IPS-18a (cell line): ENCODE data around the gene ANKS1B.
"Not testable (repeated sequence)": the region's sequence is repeated elsewhere in the genome, so short reads cannot be mapped to it uniquely, and the experiment has no call there.

ENCODE experiments used
- H3K27ac ChIP-seq: one replicate; pipeline ENCODE4 v1.5.1; 2013; ENCODE audit warnings: low read length
- H3K27me3 ChIP-seq: one replicate; pipeline ENCODE4 v1.6.1; 2013; ENCODE audit warnings: mild to moderate bottlenecking, low read length; ENCODE audit not compliant: control insufficient read depth, insufficient read depth
- H3K36me3 ChIP-seq: one replicate; pipeline ENCODE4 v1.6.1; 2013; ENCODE audit warnings: low read depth, low read length; ENCODE audit not compliant: control insufficient read depth
- H3K4me1 ChIP-seq: one replicate; pipeline ENCODE4 v1.6.1; 2013; ENCODE audit warnings: low read depth, low read length; ENCODE audit not compliant: control insufficient read depth
- H3K4me3 ChIP-seq: one replicate; pipeline ENCODE4 v1.5.1; 2013; ENCODE audit warnings: low read length
- H3K9ac ChIP-seq: one replicate; pipeline ENCODE4 v1.6.1; 2013; ENCODE audit warnings: mild to moderate bottlenecking, low read length, moderate library complexity
- H3K9me3 ChIP-seq: one replicate; pipeline ENCODE4 v1.6.1; 2013; ENCODE audit warnings: low read depth, low read length; ENCODE audit not compliant: control insufficient read depth

Gene ANKS1B

DNA sequence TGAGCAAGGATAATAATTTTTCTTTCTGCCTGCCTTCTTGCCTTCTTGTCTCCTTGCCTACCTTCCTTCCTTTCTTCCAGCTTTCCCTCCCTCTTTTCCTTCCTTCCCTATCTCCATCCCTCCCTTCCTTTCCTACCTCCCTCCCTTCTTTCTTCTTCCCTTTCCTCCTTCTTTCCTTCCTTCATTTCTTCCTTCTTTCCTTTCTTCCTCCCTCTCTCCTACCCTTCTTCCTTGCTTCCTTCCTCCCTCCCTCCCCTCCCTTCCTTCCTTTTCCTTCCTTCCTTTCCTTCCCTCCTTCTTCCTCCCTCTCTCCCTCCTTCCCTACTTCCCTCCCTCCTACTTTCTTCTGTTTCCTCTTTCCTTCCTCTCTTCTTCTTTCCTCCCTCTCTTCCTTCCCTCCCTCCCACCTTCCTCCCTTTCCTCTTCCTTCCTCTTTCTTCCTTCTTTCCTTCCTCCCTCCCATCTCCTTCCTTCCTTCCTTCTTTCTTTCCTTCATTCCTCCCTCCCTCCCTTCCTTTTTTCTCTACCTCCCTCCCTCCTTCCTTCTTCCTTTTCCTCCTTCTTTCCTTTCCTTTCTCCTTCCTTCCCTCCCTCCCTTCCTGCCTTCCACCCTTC, 1009.9 kb downstream of the ANKS1B start:
- Histone ChIP-seq H3K9ac (no peak overlapping the region), H3K9me3 (no peaks in the 10 kb centered on the region), H3K27me3 (no peaks in the 10 kb centered on the region), H3K4me3 (no peak overlapping the region), H3K36me3 (no peaks in the 10 kb centered on the region), H3K27ac (no peak overlapping the region), H3K4me1 (no peaks in the 10 kb centered on the region)

DNA sequence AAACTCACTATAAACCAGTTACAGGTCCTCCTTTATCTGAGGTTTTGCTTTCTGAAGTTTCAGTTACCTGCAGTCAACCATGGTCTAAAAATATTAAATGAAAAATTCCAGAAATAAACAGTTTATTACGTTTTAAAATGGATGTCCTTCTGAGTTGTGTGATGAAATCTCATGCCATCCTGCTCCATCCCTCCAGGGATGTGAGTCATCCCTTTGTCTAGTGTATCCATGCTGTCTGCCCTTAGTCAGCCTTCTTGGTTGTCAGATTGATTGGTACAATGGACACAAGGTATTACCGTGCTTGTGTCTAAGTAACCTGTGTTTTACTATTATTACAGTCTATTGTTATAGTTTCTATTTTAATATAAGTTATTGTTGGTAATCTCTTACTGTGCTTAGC, 1011.3 kb downstream of the ANKS1B start:
- no peaks in the 10 kb centered on the region for H3K27me3 ChIP-seq
- no peaks in the 10 kb centered on the region for H3K9me3 ChIP-seq
- no peak overlapping the region for H3K9ac ChIP-seq
- no peaks in the 10 kb centered on the region for H3K36me3 ChIP-seq
- H3K4me1 ChIP-seq = no peaks in the 10 kb centered on the region
- H3K4me3 ChIP-seq = no peak overlapping the region
- H3K27ac ChIP-seq = no peak overlapping the region

DNA sequence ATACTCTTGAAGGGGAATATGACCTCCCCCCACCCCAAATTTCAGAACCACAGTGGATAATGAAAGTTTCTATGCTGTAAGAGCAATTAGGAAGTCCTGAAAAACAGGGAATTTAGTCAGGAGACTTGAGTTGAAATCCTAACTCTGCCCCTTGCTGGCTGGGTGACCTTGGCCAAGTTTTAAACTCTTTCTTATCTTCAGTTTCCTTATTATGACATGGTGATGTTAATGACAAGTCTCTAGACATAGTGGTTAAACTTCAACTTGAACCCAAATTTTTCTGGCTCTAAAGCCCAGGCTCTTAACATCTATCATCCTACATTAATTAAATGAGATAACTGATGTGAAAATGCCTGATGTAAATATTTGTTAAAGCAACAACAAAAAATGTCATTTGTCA, 1013.8 kb downstream of the ANKS1B start:
- H3K27ac ChIP-seq = no peak overlapping the region
- no peak overlapping the region for H3K9ac ChIP-seq
- no peaks in the 10 kb centered on the region for H3K27me3 ChIP-seq
- H3K9me3 ChIP-seq = no peaks in the 10 kb centered on the region
- no peak overlapping the region for H3K4me3 ChIP-seq
- peaks cover 5% of the 10 kb centered on the region for H3K4me1 ChIP-seq
- no peaks in the 10 kb centered on the region for H3K36me3 ChIP-seq

DNA sequence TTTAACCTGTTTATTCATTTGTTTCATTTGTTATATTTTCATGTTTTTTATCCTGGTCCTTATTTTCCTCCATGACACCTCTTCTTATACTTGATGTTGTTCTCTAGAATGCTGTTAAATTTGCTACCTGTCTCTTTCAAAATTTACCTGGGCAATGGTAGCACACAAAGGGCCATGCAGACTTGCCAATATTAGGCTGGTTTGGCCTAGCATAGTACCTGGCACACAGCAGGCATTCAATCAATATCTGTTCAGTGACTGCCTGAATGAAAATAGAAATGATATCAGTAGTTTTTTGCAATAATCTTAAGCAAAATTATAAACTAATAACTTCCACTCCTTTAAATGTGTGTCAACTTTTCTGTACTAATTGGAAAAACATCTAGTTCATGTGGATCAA, 1014.5 kb downstream of the ANKS1B start:
- Histone ChIP-seq H3K9me3 (no peaks in the 10 kb centered on the region), H3K27me3 (no peaks in the 10 kb centered on the region), H3K9ac (no peak overlapping the region), H3K4me3 (no peak overlapping the region), H3K36me3 (no peaks in the 10 kb centered on the region), H3K27ac (no peak overlapping the region), H3K4me1 (peaks cover 5% of the 10 kb centered on the region)

DNA sequence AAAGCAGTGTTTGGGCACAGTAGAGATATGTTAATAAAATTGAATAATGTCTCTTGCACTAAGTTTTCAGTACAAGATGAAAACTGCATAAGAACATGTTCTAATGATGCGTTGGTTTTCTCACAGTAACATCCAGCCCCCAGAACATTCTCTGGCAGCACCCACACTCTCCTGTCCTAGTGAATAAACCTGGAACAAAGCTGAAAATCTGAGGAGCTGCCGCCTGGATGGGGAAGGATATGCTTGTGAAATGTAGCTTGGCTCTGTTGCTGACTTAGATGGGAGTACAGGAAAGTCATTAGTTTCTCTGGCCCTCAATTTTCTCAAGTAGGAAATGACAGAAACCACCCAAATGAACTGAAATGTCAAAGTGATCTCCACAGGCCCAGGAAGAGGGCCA, 1015.8 kb downstream of the ANKS1B start:
- H3K27ac ChIP-seq = no peak overlapping the region
- H3K4me3 ChIP-seq = no peak overlapping the region
- peaks cover 5% of the 10 kb centered on the region for H3K4me1 ChIP-seq
- H3K9me3 ChIP-seq = no peaks in the 10 kb centered on the region
- H3K36me3 ChIP-seq = no peaks in the 10 kb centered on the region
- no peak overlapping the region for H3K9ac ChIP-seq
- no peaks in the 10 kb centered on the region for H3K27me3 ChIP-seq

DNA sequence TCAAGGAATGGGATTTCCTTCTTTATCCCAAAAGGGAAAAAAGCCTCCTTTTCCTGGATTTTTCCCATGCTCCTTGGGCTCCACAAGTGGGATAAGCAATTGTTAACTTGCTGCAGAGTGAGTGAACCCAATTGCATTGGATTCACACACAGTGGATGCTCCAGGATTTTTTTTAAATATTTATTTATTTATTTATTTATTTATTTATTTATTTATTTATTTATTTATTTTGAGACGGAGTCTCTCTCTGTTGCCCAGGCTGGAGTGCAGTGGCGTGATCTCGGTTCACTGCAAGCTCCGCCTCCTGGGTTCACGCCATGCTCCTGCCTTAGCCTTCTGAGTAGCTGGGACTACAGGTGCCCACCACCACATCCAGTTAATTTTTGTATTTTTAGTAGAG, 1027.6 kb downstream of the ANKS1B start:
- not testable (repeated sequence) for H3K4me3 ChIP-seq, H3K9ac ChIP-seq, H3K27ac ChIP-seq, H3K9me3 ChIP-seq, H3K4me1 ChIP-seq, H3K36me3 ChIP-seq, H3K27me3 ChIP-seq

DNA sequence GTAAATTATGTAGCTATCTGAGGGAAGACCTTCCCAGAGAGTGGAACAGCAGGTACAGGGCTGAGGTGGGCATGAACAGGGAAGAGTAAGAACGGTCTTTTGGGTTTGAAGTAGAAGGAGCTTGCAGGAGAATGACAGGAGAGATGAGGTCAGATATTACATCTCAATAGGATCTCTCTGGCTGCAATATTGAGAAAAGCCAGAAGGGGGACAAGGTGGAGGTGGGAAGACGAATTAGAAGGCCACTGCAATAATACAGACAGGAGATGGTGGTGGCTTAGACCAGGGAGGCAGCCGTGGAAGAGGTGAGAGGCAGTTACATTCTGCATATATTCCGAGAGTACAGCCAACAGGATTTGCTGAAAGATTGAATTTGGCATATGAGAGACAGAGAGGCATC, 1029.5 kb downstream of the ANKS1B start:
- Histone ChIP-seq H3K27me3 (no peaks in the 10 kb centered on the region), H3K4me3 (no peak overlapping the region), H3K9me3 (no peaks in the 10 kb centered on the region), H3K9ac (no peak overlapping the region), H3K36me3 (no peaks in the 10 kb centered on the region), H3K27ac (no peak overlapping the region), H3K4me1 (no peaks in the 10 kb centered on the region)

DNA sequence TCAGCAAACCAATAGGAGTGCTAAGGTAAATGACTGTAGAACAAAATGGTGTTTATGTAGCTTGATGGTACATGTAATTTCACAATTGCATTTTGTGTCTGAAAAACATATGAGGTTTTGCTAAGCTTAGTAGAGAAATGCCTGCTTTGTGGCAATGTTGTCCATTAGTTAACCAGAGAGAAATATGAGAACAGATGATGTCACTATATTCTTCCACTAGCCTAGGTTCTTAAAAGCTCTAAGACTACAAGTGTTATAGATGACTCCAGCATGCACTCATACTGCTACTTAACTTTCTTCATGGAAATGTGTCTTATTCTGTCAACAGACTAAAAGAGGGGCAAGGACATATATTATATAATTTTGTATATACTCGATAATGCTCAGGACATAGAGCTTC, 1030.2 kb downstream of the ANKS1B start:
- no peak overlapping the region for H3K9ac ChIP-seq
- no peaks in the 10 kb centered on the region for H3K9me3 ChIP-seq
- H3K36me3 ChIP-seq = no peaks in the 10 kb centered on the region
- H3K4me1 ChIP-seq = no peaks in the 10 kb centered on the region
- H3K4me3 ChIP-seq = no peak overlapping the region
- no peaks in the 10 kb centered on the region for H3K27me3 ChIP-seq
- H3K27ac ChIP-seq = no peak overlapping the region

DNA sequence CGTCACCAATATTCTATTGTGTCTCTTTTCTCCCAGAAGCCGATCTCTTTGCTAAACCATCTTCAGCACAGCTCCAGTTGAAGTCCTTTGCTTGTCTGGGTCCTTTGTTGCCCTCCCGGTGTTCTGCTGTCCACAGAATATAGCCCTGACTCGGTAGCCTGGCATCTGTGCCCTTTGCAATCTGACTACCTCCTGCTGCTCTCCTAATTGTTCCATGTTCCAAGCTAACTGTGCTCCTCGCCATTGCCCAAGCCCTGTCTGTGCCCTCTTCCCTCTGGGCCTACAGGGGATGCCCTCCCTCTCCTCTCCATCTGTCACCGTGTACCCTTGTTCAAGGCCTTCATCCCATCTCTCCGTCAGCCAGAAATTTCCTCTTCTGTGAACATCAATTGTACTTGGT, 1033.3 kb downstream of the ANKS1B start:
- Histone ChIP-seq H3K27me3 (no peaks in the 10 kb centered on the region), H3K27ac (no peak overlapping the region), H3K4me1 (no peaks in the 10 kb centered on the region), H3K9me3 (no peaks in the 10 kb centered on the region), H3K4me3 (no peak overlapping the region), H3K36me3 (no peaks in the 10 kb centered on the region), H3K9ac (no peak overlapping the region)

DNA sequence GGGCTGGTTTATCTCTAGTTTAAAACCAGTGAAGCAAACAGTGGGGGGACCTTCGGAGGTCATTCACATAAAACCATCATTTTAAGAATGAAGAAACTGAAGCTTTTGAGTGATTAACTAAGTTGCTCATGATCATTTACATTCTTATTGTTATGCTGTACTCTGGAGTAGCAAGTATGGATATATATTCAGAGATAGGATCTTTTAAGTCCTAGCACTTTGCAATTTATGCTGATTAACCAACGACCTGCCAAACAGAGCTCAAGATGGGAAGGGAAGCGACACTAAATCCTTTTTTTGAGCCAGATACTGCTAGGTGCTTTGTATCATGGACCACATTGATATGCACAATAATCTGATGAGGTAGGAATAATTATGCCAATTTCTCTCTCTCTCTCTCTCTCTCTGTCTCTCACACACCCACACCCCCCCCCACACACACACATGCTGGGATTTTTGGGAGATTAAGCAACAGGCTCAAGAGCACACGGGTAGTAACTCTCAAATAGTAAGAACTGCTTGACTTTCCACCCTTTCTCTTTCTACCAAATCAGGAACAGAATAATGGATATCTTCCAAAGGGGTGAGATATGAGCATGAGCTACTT, 1036.3 kb downstream of the ANKS1B start:
- no peak overlapping the region for H3K9ac ChIP-seq
- no peak overlapping the region for H3K27ac ChIP-seq
- H3K27me3 ChIP-seq = no peaks in the 10 kb centered on the region
- H3K4me3 ChIP-seq = no peak overlapping the region
- H3K36me3 ChIP-seq = no peaks in the 10 kb centered on the region
- H3K4me1 ChIP-seq = no peaks in the 10 kb centered on the region
- no peaks in the 10 kb centered on the region for H3K9me3 ChIP-seq

DNA sequence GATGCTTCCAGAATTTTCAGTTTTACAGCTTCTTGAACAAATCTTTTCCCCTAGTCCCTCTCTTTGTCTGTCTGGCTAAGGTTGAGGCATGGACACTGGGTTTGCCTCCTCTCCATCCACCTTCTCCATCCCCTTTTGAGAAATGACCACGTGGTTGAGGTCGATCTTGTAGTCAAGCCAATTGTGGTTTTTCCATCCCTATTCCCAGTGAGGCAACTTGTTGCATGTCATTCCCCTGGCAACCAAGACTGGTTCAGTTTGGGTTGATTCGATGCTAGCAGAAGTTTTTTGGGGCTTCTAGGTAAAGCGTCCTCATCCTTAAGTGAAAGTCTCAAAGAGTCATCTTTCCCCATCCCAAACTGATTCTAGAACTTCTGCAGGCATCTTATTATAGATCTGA, 1038.9 kb downstream of the ANKS1B start:
- Histone ChIP-seq H3K9me3 (no peaks in the 10 kb centered on the region), H3K4me3 (no peak overlapping the region), H3K27me3 (no peaks in the 10 kb centered on the region), H3K36me3 (no peaks in the 10 kb centered on the region), H3K4me1 (no peaks in the 10 kb centered on the region), H3K27ac (no peak overlapping the region), H3K9ac (no peak overlapping the region)

DNA sequence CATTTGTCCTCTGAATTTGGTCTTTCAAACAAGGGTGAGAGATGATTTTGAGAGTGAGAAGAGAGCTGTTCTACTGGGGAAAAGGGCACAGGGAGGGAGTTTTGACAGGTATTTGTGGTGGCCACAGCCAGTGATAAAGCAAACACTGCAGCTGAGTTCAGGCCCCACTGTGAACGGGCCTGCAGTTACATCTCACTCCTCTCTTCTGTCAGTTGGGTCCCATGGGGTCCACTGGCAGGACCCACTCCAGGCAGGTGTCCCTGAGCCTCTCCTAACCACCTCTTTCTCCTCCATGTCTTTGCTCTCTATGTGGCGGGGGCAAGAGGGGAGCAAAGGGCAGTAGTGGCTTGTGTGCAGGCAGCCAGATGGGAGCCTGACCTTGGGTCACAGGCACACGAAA, 1044.8 kb downstream of the ANKS1B start:
- Histone ChIP-seq H3K9me3 (no peaks in the 10 kb centered on the region), H3K9ac (no peak overlapping the region), H3K27me3 (no peaks in the 10 kb centered on the region), H3K36me3 (no peaks in the 10 kb centered on the region), H3K27ac (no peak overlapping the region), H3K4me1 (no peaks in the 10 kb centered on the region), H3K4me3 (no peak overlapping the region)
